ENCODE data around the gene C3orf33. TPM values are rescaled to one million over a fixed set of nuclear protein-coding genes. Genes with fewer than 3 reads are reported as not detected.
A peak's percentile ranks its signal among the peaks of the same experiment; 100 is the strongest.

The C3orf33 gene
- 1 to 10 TPM in 2 of 4 donors, not detected in 2; 1.5 to 3.7 TPM for total RNA-seq

- peaks cover 0 to 10% (median 0%) of the 10 kb centered on the region in 4 donors for H3K4me1 ChIP-seq
- in situ Hi-C loops (cut with MboI; ENCODE audit: low pct_ligation_motif_present in 1 of 4, low pct_unique_long_range_greater_than_20kb in 1 of 4, low sequenced_read_pairs in 3 of 4) (no loop called here), intact Hi-C loops (cut with DNase I; ENCODE audit: low total_unique reads) (loop anchor here (5.0 kb wide), 1 partner anchor 66 kb away; the partner anchor contains the start of gene GMPS)
Observed at GRCh38 chr3:155805802-155806618, at the start of gene C3orf33. Gene C3orf33, minus strand, starts transcription at chr3:155806278. Its CDS starts 26 bp downstream, at chr3:155806252.

GRCh38 chr3:155854141-155854940 is 48.3 kb upstream of the C3orf33 start, which contains the start of gene SLC33A1:
Gene SLC33A1, minus strand, starts transcription at chr3:155854427. Its CDS starts 430 bp downstream, at chr3:155853997.
- peak; percentile 84 for TF ChIP-seq POLR2A (IDR thresholded peaks at IDR 0.05)
- peak in 1 of 5 experiments; percentile 6 for TF ChIP-seq CTCF (IDR thresholded peaks at IDR 0.05)
- TF ChIP-seq POLR2AphosphoS5 (IDR thresholded peaks at IDR 0.05) = peak; percentile 84 to 88 (median 87)
- no peak for TF ChIP-seq EP300 (IDR thresholded peaks at IDR 0.05; ENCODE audit: low read depth)
- DNase-seq = peak; percentile 99
- in situ Hi-C loops (cut with MboI; ENCODE audit: low pct_ligation_motif_present in 1 of 4, low pct_unique_long_range_greater_than_20kb in 1 of 4, low sequenced_read_pairs in 3 of 4) (loop anchor here in 1 of 4 donors (25.0 kb wide), 1 partner anchor 1308 kb away; the partner anchor contains the start of gene CCNL1), intact Hi-C loops (cut with DNase I; ENCODE audit: low total_unique reads) (loop anchor here (2.0 kb wide), 1 partner anchor 14 kb away; no protein-coding TSS in a partner anchor)
- 1% methylated on average over 42 of the region's 50 CpGs; no CpG with 5 or more reads in 1 of the 2 donors for WGBS, 2 donors (ENCODE audit: low coverage in 1 of 2)
- Histone ChIP-seq H3K27me3 (no peaks in the 10 kb centered on the region), H3K36me3 (no peaks in the 10 kb centered on the region), H3K9me3 (no peaks in the 10 kb centered on the region), H3K27ac (peak within 1 kb of the TSS; percentile 91 to 97 (median 94)), H3K4me3 (peak within 1 kb of the TSS; percentile 45 to 91 (median 78)), H3K4me1 (peaks cover 25 to 47% (median 33%) of the 10 kb centered on the region in 4 donors)

More at GRCh38 chr3:155805802-155806618, at the start of gene C3orf33:
- WGBS, 2 donors (ENCODE audit: low coverage in 1 of 2) = 1 to 7% methylated on average over 3 to 36 of the region's 61 CpGs
- Histone ChIP-seq H3K36me3 (no peaks in the 10 kb centered on the region), H3K27me3 (no peaks in the 10 kb centered on the region), H3K27ac (peak within 1 kb of the TSS; percentile 74 to 81 (median 80)), H3K9me3 (no peaks in the 10 kb centered on the region), H3K4me3 (peak within 1 kb of the TSS; percentile 52 to 79 (median 59))
- TF ChIP-seq EP300 (IDR thresholded peaks at IDR 0.05; ENCODE audit: low read depth) = no peak
- TF ChIP-seq POLR2A (IDR thresholded peaks at IDR 0.05) = no peak
- peak in 4 of 5 experiments; percentile 84 to 88 (median 84) for TF ChIP-seq CTCF (IDR thresholded peaks at IDR 0.05)
- TF ChIP-seq POLR2AphosphoS5 (IDR thresholded peaks at IDR 0.05) = no peak
- DNase-seq = peak; percentile 80

GRCh38 chr3:155853214-155854140 is 47.4 kb upstream of the C3orf33 start:
- TF ChIP-seq CTCF (IDR thresholded peaks at IDR 0.05) (peak in 4 of 5 experiments; percentile 12 to 52 (median 18)), POLR2A (IDR thresholded peaks at IDR 0.05) (no peak)

More at GRCh38 chr3:155853214-155854140, 47.4 kb upstream of the C3orf33 start:
- no peaks in the 10 kb centered on the region for H3K9me3 ChIP-seq
- H3K36me3 ChIP-seq = no peaks in the 10 kb centered on the region
- peak; percentile 30 for DNase-seq
- H3K4me3 ChIP-seq = peak overlapping the region; percentile 29 to 91 (median 78)
- intact Hi-C loops (cut with DNase I; ENCODE audit: low total_unique reads) (loop anchor here (2.0 kb wide), 1 partner anchor 15 kb away; no protein-coding TSS in a partner anchor), in situ Hi-C loops (cut with MboI; ENCODE audit: low pct_ligation_motif_present in 1 of 4, low pct_unique_long_range_greater_than_20kb in 1 of 4, low sequenced_read_pairs in 3 of 4) (loop anchor here in 1 of 4 donors (25.0 kb wide), 1 partner anchor 1309 kb away; the partner anchor contains the start of gene CCNL1)
- H3K27ac ChIP-seq = peak overlapping the region; percentile 91 to 97 (median 94)
- 1% methylated on average over 39 of the region's 45 CpGs; no CpG with 5 or more reads in 1 of the 2 donors for WGBS, 2 donors (ENCODE audit: low coverage in 1 of 2)
- H3K4me1 ChIP-seq = peaks cover 25 to 56% (median 36%) of the 10 kb centered on the region in 4 donors
- no peaks in the 10 kb centered on the region for H3K27me3 ChIP-seq
